Suppressor macrophage (primary cell): ENCODE data around the gene HCFC1.
A peak's percentile ranks its signal among the peaks of the same experiment; 100 is the strongest.

Source experiments
- DNase-seq, 4 experiments: peaks; one replicate each; pipeline ENCODE4 v3.0.0-alpha.2; 2020 to 2022

Gene HCFC1

DNA sequence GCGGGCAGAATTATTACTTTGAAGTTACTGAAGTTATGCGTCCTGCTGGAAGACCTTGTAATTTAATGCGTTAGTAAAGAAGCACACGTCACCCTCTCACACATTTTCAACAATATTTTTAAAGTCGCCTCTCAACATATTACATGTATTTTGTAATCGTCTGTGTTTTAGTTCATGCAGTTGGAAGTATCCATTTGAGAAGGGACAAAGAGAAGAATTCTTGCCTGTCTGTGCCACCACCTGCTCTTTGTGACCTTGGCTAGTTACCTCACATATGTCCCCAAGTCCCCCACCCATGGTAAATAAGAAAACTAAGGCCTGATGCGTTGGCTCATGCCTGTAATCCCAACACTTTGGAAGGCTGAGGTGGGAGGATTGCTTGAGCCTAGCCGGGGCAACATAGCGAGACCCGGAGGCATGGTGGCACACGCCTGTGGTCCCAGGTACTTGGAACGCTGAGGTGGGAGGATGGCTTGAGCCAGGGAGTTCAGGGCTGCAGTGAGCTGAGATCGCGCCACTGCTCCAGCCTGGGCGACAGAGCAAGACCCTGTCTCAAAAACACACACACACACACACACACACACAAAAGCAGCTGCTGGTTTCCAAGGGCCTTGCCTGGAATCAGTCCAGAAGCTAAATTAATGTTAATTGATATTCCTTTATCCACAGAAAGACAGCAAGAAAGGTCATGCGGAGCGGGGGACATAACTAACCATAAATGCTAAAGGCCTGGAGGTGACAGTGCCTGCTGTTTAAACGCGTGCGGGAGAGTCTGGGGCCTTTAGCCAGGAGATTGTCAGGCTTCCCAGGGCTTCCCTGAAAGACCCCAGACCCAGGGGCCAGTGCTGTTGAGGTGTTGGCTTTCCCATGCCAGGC lies 1.7 kb upstream of the HCFC1 start:
- DNase-seq, result no peak

DNA sequence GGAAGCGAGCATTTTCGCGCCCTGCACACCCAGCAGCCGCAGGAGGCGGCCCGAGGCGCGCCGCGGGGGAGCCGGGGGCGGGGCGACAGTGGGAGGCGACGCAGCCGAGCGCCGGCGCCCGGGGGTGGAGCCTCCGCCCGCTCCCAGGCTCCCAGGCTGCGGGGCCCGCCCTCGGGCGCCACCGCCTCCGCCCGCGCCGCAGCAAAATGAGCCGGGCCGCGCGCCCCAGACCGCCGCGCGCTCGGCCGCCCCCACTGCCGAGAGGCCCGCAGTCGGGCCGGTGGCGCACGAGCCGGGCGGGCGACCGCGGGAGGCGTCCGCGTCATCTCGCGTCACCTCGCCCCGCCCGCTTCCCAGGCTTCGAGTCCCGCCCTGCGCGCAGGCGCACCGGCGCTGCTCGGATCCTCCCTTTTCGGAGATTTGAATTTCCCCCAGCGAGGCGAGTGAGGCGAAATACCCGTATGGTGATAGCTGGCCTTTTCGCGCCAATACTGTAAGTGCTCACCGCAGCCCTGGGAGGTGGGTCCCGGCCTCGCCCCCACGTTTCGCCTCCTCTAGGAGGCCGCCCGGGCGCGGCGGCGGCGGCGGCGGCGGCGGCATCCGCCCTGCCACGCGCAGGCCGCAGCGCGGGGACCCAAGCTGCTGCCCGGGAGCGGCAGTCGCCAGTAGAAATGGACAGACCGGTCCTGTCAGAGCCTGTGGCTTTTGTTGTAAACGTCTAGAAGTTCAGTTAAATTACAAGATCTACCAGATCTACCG lies 929 bp upstream of the HCFC1 start, which contains the start of gene TMEM187:
TMEM187 (plus strand) TSS at position 387 of the 759 bp plus-strand sequence. CDS start 9,309 bp downstream, outside the sequence.
- peak; percentile 91 to 95 (median 94) for DNase-seq

DNA sequence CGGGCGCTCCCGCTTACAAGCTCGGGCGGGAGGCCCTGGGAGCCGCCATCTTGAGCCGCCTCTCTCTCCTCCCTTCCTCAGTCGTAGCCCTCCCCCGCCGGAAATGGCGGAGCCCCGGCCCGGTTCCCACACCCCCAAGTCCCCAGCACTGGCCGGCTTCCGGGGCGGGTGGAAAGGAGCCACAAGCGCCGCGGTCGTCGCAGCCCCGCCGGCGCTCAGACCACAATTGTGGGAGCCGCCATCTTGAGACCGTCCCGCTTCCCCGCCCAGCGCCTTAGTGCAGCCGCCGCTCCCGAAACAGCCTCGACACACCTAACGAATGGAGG lies 531 bp downstream of the HCFC1 start:
- DNase-seq, result peak; percentile 89 to 95 (median 94)

DNA sequence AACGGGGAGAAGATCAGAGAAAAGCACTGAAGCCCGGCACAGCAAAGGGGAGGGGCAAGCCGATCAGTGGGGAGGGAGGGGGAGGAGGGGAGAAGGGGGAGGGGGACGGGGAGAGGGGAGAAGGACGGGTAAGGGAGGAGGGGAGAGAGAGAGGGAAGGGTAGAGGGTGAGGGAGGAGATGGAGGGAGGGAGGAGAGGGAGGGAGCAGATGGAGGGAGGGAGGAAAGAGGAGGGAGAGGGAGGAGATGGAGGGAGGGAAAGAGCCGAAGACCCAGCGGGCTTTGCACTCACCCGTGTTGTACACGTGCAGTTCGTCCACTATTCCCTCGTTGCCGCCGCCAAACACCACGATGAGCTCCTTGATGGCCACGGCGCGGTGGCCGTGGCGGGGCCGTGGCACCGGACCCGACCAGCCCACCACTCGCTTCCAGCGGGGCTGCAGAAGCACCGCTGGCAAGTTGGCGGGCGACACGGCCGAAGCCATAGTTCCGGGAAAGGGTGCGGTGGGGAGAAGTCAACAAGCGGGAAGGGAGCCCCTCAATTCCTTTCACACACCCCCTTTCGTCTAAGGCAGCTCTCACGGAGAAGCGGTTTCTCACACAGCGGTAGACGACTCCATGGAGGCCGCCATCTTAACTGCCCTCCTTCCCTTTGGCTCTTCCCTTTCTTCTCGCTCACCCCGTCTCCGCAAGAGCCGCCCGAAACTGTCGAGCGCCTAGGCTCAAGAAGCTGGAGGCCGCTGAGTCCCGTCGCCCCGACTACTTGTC lies 1.1 kb downstream of the HCFC1 start:
- DNase-seq, result peak in 1 of 4 experiments; percentile 24

DNA sequence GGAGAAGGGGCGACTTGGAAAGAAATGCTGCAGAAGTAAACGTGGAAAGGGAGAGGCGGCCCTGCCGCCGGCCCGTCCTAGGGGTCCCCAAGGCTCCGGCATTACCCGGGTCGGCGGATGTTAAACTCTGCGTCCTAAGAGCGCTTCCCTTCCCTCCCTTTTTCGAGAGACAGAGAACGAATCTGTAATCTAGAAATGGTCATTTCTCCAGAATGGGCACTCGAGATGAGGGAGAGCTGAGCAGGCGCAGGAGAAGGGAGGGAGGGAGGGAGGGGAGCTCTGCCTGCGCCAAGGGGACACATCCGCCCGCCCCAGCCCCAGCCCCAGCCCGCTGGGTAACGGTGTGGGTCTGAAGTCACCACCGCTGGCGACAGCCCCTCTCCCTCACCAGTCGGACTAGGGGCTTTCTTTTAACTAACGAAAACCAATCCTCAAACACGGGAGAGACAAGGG lies 1.7 kb downstream of the HCFC1 start:
- peak in 1 of 4 experiments; percentile 18 for DNase-seq

DNA sequence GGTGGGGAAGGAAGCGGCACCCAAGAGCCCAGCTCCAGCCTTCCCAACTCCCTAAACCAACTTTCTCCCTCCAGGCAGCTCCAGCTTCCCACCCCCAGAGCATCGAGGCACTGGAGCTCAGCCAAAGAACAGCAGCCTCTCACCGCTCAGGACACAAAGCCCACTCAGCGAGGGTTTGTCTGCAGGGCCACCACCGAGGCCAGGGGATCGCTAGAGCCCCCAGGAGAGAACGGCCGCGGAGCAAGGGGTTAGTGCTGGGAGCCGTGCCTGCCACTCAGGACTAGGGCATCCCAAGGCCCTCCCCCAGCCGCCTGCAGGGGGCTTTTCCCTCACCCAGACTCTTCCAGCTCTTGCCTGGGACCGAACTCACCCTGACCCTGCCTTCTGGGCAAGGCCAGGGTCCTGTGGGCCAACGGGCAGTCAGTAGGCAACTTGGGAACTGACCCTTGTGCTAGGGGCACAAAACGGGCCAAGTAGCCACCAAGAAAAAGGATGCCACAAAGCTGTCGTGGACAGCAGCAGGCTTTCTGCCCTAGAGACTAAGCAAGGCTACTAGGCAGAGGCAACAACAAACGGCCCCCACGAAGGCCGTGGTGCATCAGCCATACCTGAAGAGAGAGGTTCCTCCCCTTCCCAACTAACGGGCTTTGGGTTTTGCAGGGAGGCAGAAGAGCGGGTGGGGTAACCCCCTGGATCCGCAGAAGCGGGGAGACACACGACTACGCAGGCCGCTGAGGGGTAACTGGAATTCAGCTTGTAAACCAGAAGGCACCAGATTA lies 2.3 kb downstream of the HCFC1 start:
- no peak for DNase-seq

DNA sequence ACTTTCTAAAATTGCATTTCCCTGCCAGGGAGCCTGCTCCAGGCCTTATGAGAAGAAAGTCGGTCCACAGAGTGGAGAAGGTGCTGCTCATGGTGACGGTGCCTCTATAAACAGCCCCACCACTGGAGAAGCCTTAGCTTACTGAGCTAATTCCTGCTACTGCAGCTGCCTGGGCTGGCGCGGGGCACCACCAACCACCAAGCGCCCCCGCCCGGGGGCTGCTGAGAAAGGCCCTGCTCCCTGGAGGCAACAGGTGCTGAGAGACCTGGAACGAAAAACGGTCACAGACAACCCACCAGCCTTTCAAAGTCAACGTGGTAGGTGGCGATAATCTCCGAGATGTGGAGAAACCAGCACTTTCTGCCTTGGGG lies 2.9 kb downstream of the HCFC1 start:
- peak in 1 of 4 experiments; percentile 30 for DNase-seq

DNA sequence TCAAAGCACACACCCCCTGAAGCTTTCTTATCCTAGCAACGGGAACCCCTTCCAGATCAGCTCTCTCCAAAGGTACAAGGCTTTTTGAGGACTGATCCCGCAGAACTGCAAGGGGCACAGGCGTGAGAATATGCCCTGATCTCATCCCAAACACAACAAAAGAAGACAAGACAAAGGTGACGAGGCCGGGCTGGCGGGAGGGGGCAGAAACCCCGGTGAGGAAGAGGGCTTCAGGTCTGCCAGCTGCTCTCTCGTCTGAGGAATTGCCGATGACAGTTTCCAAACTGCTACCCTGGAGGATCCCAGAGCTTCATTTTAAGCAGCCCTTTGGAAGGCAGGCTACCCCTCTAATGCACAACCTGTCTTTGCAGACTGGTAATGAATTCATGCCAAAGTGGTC lies 3.4 kb downstream of the HCFC1 start:
- DNase-seq, result no peak

DNA sequence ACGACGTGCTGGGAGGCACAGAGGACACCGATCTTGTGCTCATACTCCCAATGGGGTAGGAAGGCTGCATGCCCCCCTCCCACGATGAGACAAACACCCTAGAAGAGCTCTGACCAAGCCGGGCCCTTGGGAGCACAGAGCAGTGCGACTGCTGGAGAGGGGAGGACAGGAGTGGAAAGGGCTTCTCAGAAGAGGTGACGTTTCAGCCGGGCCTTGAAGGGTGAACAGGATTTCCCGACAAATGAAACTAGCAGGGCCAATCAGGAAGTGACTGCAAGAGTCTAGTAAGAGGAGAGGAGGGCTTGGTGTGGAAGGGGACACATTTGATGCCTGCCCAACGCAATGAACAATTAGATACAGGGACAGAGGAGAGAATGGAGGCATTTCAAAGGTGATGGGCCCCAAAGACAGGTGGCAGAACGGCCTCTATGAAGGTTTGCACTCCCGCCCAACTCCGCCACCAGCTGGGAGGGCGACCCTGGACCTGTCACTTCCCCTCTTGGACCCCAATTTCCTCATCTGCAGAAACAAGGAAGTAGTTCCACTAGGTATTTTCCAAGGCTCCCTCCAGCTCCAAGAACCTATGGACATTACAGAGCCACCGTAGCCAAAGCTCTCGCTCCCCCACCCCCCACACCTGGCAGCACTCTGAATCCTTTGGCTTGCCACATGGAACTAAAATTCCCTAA lies 3.9 kb downstream of the HCFC1 start:
- peak in 3 of 4 experiments; percentile 45 to 57 (median 49) for DNase-seq

DNA sequence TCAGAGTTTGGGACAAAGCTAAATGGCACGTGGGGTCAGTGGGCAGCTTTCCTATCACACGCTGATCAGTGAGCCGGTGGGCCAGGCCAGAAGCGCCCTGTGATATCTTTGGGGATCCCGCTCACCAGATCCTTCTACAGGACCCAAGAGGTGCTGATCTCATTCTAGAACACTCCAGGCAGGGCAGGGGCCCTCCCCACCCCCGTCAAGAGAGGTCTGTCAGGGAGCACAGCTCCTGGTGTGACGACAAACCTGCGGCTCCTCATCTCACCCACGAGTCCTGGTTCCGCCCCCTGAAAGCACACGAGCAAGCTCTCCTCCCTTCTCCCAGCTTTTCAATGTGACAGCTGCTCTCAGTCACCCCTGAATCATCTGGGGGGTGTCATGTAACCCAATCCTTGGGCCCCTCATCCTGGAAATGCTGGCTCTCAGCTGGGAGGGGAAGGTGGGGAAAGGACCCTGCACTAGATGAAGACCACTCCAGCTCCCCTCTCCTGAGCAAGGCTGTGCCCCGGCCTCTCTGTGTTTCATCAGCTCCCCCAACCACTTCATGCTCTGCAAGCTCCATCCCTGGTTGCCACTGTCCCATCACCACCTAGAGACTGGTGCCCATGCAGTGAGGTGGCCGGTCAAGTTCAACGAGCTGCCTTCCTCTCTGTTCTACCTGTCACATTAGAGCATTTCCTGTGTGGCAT lies 4.6 kb downstream of the HCFC1 start:
- DNase-seq, result no peak

DNA sequence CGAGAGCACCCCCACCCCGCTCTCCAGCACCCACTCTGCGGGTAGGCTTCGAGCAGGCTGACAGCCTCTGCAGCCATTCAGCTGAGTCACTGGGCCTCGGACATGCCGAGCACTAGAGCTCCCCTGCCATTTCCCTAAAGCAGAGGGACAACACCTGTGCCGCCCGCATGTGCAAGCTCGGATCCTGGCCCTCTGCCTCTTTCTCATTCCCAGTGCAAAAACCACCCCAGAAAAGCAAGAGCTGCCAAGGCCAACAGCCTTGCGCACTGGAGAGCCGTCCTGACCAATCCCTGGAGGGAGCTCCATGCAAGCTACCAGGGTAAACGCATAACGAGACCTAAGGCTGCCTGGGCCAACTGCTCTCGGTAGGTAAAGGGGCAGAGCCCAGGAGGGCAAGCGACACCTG lies 5.3 kb downstream of the HCFC1 start:
- no peak for DNase-seq

DNA sequence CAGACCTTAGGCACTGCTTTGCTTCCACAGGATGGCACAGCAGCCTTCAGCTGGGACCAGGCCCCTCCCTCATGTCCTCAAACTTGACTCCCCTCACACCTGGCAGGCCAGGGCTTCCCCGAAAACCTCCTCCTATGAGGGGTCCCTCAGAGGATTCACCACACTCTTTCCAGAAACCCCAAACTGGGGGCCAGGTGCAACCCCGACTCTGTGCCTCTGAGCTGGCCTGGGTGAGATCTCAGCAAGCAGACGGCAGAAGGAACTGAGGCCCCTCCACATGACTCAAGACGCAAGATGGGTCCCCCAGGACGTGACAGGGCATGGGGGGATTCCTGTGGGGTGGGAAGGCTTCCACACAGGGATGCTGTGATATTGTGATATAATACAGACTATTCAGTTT lies 6.2 kb downstream of the HCFC1 start:
- DNase-seq, result no peak

DNA sequence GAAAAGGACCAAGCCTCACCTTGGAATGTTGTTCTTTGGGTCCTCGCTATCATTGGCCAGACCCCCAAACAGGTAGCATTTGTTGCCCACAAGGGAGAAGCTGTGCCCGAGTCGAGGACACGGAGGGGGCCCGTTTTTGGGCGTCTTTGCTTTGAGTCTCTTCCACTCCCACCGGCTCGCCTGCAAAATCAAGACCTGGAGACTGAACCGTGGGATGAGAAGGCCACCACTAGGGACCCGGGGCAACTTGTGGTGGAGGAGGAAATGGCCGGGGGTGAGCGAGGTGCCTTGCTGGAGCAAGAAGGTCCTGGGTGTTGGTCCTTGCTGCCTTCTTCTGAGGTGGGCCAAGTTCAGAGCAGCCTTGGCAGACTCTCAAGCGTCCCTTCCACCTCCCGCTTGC lies 7.5 kb downstream of the HCFC1 start:
- no peak for DNase-seq

DNA sequence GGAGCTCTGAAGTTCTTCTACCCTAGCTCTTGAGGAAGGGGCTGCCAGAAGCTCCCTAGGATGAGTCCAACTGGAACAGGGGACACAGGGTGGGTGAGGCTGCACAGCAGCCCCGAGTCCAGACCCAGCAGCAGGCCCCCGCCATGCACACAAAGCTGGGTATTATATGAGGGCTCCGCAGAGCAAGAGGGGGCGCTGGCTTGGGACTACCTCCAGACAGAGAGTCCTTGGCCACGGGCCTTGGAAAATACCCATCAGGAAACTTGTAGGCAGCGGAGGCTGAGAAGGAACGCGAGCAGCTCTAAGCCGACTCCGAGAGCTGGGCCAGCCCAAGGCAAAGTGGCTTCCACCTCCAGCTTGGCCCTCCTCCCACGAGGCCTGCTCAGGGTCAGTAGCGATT lies 8.1 kb downstream of the HCFC1 start:
- DNase-seq, result no peak

DNA sequence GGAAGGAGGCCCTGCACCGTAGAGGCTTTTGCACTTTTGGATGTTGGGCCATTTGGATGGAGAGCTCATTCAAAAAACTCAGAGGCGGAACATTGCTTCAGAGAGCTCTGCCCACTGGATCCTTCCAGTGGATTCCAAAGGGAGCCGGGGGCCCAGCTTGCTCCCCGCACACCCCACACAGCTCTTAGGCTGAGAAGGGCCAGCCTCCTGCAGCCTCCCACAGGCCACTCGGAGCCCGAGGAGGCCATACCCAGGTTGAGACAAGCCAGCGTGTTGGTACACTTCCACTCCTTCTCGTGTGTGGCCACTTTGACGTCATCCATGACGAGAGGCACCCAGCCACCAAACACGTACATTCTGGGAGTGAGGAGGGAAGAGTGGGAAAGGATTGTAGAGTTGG lies 10.3 kb downstream of the HCFC1 start:
- DNase-seq, result no peak

DNA sequence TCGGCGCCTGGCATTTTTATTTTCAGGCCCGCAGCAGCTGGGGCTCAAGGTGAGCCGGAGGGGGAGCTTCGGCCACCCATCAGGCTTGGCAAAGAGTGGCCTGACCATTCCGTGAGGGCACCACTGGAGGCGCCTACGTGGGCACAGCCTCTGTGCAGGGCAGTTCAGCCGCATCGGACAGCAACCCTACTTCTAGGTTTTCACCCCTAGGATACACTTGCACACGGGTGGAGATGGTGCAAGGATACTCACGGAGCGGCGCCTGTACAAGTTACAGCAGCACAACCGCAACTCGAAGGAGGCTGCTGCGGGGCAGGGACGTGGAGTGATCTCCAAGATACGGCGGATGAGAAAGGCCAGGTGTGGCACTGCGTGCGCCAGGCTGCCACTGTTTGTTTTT lies 10.8 kb downstream of the HCFC1 start:
- DNase-seq, result no peak

DNA sequence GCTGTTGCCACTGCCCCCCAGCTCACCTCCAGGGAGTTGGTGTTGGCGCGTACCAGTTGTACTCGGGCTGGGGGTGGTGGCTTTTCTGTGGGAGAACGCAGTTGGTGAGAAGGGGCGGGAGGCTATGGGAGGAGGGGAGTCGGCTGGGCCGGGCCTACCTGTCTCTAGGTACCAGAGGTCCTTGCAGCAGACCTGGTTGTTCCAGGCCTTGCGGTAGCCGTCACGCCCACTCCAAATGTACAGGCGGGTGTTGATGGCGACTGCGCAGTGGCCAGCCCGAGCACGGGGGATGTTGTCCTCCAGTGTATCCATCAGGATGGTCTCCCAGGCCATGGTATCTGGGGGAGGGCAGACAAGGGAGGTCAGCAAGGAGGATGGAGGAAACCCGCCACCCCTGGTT lies 11.5 kb downstream of the HCFC1 start:
- DNase-seq, result no peak

DNA sequence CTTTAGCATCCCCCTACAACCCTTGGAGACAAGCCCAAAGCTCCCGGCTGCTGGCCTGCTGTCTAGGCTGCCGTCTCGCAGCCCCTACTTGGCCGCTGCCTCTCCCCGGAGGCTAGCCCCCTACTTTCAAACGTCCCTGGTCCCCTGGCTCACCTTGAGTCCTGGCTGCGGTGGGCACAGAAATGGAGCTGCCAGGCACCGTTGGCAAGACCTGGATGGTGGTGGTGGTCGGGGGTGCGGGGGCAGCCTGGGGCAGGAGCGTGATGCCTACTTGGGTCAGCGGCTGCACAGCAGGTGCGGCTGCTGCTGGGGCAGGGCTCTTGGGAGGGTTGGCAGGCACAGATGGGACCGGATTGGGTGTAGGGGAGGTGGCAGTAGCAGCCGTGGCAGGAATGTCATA lies 12.0 kb downstream of the HCFC1 start:
- no peak for DNase-seq

DNA sequence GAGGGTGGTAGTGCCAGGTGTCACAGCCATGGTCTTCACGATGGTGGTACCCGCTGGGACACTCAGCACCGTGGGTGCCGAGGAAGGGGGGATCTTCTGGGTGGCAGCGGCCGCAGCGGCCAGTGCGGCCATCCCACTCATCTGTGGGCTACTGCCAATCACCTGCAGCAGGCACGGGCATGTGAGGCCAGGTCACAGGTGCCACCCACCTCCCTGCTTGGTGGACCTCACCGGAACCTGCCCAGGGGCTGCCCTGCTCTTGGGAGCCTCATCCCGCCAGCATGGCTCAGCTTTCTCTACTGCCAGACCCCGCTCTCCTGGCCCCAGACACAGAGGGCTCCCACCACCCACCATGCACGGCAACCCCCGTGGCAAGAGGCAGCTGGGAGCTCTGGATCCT lies 13.0 kb downstream of the HCFC1 start:
- no peak for DNase-seq

DNA sequence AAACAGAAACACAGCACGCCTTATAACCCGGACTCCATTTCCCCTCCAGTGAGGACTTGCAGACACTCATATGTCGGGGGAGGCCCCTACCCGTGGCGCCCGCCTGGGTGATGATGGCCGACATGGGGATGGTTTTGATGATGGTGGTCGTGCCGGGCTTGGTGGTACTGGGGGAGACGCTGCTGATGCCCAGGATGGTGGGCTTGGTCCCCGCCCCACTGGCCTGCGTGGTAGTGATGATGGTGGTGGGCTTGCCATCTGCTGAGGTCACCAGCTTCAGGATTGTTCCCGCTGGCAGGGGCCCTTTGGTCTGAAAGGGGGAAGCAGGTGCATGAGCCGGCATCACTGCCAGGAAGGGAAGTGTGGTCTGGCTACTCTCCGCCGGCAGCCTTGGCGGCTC lies 14.4 kb downstream of the HCFC1 start:
- no peak for DNase-seq
